Measurements from ENCODE around the gene PFN2.

GRCh38 chr3:149983628-149984027 lies 12.9 kb upstream of the PFN2 start:
- TF ChIP-seq EZH2phosphoT487 (IDR thresholded peaks at IDR 0.05; ENCODE audit: insufficient read depth, low read depth): no peak
- TF ChIP-seq EZH2 (IDR thresholded peaks at IDR 0.05; ENCODE audit: insufficient read depth, poor library complexity, severe bottlenecking): no peak
